GM12891 (cell line): Measurements from ENCODE around the gene PALM3.

Experiments
- DNase-seq: peaks from one replicate; pipeline ENCODE4 v3.0.0; 2011; ENCODE audit warnings: low spot score; ENCODE audit not compliant: insufficient read length
- FAIRE-seq: peaks from 2 replicates; lab custom pipeline; 2011; peaks lifted over from hg19 to GRCh38; lab: Jason Lieb, UNC
- PAX5 ChIP-seq: IDR thresholded peaks from 2 replicates; pipeline ENCODE4 v1.6.1; 2011; ENCODE audit warnings: low read length, moderate library complexity, mild to moderate bottlenecking; ENCODE audit not compliant: insufficient read depth, severe bottlenecking
- POLR2A ChIP-seq: IDR thresholded peaks from 2 replicates; pipeline ENCODE4 v1.6.1; 2011; ENCODE audit warnings: low read depth, low read length, control low read depth
- POLR2AphosphoS5 ChIP-seq: IDR thresholded peaks from 2 replicates; pipeline ENCODE4 v1.6.1; 2011; ENCODE audit warnings: low read depth, low read length, control low read depth
- POU2F2 ChIP-seq: IDR thresholded peaks from 2 replicates; pipeline ENCODE4 v1.6.1; 2011; ENCODE audit warnings: low read depth, mild to moderate bottlenecking, control low read depth, low read length, moderate library complexity
- SPI1 ChIP-seq: IDR thresholded peaks from 2 replicates; pipeline ENCODE4 v1.6.1; 2011; ENCODE audit warnings: low read depth, low read length, control low read depth
- TAF1 ChIP-seq: IDR thresholded peaks from 2 replicates; pipeline ENCODE4 v1.6.1; 2011; ENCODE audit warnings: low read depth, low read length, control low read depth

PALM3 gene

DNA sequence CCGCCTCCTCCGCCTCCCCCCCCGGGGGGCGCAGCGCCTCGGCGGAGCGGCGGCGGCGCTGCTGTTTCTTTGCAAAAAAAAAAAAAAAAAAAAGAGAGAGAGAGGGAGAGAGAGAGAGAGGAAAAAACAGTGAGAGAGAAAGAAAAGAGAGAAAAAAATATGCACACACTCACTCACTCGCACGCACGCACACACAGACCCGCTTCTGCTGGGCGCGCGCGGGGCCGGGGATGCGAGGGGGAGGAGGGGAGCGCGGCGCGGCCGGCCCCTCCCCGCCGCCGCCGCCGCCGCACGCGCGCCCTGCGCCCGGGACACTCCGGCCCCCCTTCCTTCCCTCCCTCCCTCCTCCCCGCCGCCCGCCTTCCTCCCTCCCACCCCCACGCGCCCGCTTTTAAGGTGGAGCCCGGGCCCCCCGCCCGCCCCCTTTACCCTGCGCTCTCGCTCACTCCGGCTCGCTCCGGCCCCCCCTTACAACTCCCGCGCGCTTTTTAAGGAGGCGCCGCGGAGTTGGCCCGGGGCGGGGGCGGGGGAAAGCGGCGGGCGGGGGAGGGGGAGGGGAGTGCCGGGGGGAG, 28.7 kb upstream of the PALM3 start, which contains the start of gene SAMD1:
SAMD1 (minus strand) TSS at position 243 of the 572 bp plus-strand sequence.
- TF ChIP-seq PAX5 (no peak), POLR2A (no peak), TAF1 (no peak), POU2F2 (no peak), POLR2AphosphoS5 (no peak), SPI1 (no peak)
- peak; percentile 85 for FAIRE-seq
- peak; percentile 76 for DNase-seq

DNA sequence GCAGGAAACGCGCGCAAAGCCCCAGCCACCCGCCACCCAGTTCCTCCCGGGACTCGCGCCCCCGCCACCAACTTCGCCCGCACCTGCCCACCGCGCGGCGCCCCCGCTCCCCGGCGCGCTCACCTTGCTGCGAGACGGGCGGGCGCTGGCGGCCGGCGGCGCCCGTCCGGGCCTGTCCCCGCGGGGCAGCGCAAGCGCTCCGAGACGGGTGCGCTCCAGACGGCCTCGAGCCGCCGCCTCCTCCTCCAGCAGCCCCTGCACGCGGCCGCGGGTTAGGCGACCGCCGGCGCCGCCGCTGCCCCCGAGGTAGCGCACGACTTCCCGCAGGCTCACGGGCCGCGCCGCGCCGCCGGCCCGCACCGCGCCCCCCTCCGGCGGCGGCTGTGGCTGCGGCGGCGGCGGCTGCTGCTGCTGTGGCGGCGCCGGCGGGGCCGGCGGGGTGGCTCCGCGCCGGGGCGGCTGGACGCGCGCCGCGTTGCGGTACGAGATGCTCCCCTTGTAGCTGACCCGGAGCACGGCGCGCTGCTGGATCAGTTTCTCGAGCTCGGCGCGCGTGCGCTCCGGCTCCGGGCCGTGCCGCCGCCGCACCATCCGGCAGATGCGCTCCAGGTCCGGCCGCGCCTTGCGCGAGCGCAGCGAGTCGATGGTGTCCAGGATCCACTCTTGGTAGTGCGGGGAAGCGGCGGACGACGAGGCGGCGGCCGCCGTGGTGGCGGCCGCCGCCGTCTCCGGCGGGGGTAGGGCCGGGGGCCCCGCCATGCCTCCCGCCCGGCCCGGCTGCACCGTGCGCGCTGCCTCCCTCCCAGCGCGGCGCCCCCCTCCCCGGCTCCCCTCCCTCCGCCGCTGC, 28.0 kb upstream of the PALM3 start:
- DNase-seq, result peak; percentile 59
- no peak for TF ChIP-seq POLR2AphosphoS5
- TF ChIP-seq TAF1, result no peak
- no peak for TF ChIP-seq POU2F2
- no peak for TF ChIP-seq POLR2A
- no peak for TF ChIP-seq SPI1
- no peak for TF ChIP-seq PAX5
- FAIRE-seq, result peak; percentile 86

DNA sequence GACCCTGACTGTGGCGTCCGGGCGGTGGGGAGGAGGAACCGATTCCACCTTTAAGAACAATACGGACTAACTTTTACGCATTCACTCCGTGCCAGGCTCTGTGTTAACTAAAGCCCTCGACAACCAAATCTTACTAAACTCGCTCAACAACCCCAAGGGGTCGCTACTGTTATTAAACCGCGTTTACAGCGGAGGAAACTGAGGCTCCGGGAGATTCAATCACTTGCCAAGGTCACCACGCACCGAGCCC, 27.5 kb upstream of the PALM3 start:
- FAIRE-seq (no peak), DNase-seq (no peak)
- TF ChIP-seq POU2F2, result no peak
- TF ChIP-seq TAF1, result no peak
- no peak for TF ChIP-seq POLR2A
- no peak for TF ChIP-seq POLR2AphosphoS5
- TF ChIP-seq SPI1, result no peak
- TF ChIP-seq PAX5, result no peak

DNA sequence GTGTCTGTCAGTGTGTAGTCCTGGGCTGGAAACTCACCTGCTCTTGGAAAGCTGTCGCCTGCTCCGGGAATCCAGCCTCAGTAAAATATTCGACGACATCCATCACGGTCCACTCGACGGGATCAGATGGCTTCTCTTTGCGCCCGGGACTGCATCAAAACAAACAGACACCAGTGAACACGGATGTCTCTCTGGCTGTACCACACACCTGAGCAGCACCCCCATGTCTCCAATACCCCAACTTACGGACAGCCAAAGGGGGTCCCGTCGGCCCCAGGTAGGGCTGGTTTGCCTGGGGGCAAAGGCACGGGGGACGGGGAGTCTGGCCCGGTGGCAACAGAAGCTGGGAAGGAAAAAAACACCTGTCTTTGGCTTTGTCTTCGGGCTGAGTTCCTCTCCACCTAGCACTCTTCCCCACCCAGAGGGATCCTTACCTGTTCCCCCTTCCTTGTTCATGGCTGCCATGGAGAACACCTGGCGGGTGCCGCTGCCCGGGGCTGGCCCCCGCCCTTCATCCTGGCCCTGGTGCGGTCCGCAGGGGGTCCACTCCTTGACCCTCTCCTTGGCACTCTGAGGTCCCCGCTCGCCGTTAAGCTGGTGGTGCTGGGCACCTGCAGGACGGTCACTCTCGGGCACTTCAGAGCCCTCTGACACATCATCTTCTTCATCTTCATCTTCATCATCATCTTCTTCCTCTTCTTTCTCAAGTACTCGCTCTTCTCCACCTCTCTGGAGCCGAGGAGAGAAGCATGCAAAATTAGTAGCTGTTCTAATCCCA, 26.9 kb upstream of the PALM3 start:
- peak; percentile 69 for FAIRE-seq
- no peak for DNase-seq

GRCh38 chr19:14086098-14086497, 24.2 kb upstream of the PALM3 start:
- FAIRE-seq, result no peak
- DNase-seq, result no peak
- no peak for TF ChIP-seq PAX5
- no peak for TF ChIP-seq POLR2AphosphoS5
- TF ChIP-seq POLR2A, result no peak
- no peak for TF ChIP-seq POU2F2
- no peak for TF ChIP-seq SPI1
- no peak for TF ChIP-seq TAF1

More for the DNA sequence above, 26.9 kb upstream of the PALM3 start:
- TF ChIP-seq TAF1, result no peak
- TF ChIP-seq POLR2A, result no peak
- no peak for TF ChIP-seq POU2F2

DNA sequence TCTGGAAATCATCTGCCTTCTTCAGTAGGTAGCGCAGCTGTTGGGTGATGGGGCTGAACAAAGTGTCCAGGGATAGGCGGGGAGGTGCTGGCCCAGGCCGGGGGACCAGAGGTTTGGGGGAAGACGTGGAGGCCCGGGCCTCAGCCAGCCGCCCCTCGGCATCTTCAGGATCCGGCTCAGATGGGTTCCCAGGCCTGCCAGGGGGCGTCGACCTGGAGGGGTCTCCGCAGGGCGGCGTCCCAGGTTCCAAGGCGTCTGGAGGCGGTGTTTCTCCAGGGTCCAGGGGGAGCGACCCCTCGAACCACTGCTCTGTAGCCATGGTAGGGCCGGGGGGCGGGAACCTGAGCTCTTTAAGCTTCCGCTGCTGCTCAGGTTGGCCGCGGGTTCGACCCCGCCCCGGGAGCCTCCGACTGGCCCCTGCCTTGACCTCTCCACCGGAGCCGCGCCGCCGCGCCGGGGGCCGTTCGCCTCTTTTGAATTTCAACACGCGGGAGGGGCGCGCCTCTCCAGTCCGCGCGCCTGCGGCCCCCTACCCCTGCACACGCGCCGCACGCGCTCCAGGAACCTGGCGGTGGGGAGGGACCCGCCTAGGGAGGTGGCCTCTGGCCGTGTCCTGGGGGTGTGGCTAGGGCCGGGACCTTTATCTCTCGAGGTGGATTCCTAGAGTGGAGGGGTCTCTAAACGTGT, 23.6 kb upstream of the PALM3 start, which contains the start of gene C19orf67:
C19orf67 (minus strand) TSS at position 475 of the 687 bp plus-strand sequence; CDS start at position 319, 156 bp downstream.
- DNase-seq (no peak), FAIRE-seq (no peak)
- TF ChIP-seq SPI1 (no peak), POU2F2 (no peak), PAX5 (no peak), POLR2AphosphoS5 (no peak), TAF1 (no peak), POLR2A (no peak)

DNA sequence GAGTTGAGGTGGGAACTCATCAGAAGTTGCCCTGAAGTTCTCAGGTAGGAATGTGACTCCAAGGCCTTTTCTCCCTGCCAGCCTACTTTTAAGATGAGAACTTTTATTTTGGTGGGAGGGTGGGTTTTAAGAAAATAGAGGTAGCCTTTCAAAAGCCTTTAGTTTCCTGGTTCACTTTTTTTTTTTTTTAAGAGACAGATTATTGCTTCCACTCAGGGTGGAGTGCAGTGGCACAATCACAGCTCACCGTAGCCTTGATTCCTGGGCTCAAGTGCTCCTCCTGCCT, 20.7 kb upstream of the PALM3 start:
- FAIRE-seq (no peak), DNase-seq (no peak)
- no peak for TF ChIP-seq TAF1
- TF ChIP-seq POLR2AphosphoS5, result no peak
- no peak for TF ChIP-seq PAX5
- no peak for TF ChIP-seq POLR2A
- no peak for TF ChIP-seq SPI1
- no peak for TF ChIP-seq POU2F2

GRCh38 chr19:14081797-14082674, 20.2 kb upstream of the PALM3 start:
- FAIRE-seq, result peak; percentile 56
- no peak for DNase-seq

More at GRCh38 chr19:14081797-14082674, 20.2 kb upstream of the PALM3 start:
- no peak; the same call in 1 of the 2 replicates for TF ChIP-seq TAF1
- no peak for TF ChIP-seq POLR2AphosphoS5
- no peak for TF ChIP-seq PAX5
- TF ChIP-seq POU2F2, result no peak
- no peak for TF ChIP-seq SPI1
- no peak for TF ChIP-seq POLR2A
